ENCODE data around the gene ZNF200. TPM values are rescaled to one million over a fixed set of nuclear protein-coding genes. Genes with fewer than 3 reads are reported as not detected.
"Not testable (repeated sequence)": the region's sequence is repeated elsewhere in the genome, so short reads cannot be mapped to it uniquely, and the experiment has no call there.

The ZNF200 gene
- total and polyA plus RNA-seq, 10 donors: 4.2 to 24.4 (median 15.1) TPM

DNA sequence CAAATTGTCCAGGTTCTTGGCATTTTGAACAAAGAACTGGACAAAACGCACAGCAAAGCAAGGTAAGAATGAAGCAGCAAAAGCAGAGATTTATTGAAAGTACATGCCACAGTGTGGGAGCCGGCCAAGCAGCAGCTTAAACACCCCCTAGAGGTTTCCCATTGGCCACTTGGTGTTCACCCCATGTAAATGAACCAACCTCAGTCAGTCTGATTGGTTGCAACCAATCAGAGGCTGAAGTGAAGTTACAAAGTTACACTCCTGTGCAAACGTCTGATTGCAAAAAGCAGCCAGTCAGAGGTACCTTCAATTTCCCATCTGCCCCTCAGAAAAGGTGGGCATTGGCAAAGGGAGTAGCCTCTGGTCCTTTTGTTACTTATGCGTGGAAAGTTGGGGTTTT, 39.5 kb upstream of the ZNF200 start:
- H3K36me3 ChIP-seq: peaks cover 0 to 4% (median 0%) of the 10 kb centered on the region in 6 donors
- H3K27me3 ChIP-seq (replicated peaks in 1 of 7): no peaks in the 10 kb centered on the region
- WGBS, 5 donors: 65 to 71% (median 68%) methylated on average over 4 of the region's 4 CpGs
- no peak for DNase-seq
- no peak for TF ChIP-seq POLR2A (IDR thresholded peaks at IDR 0.05)
- TF ChIP-seq, protein P1, sequence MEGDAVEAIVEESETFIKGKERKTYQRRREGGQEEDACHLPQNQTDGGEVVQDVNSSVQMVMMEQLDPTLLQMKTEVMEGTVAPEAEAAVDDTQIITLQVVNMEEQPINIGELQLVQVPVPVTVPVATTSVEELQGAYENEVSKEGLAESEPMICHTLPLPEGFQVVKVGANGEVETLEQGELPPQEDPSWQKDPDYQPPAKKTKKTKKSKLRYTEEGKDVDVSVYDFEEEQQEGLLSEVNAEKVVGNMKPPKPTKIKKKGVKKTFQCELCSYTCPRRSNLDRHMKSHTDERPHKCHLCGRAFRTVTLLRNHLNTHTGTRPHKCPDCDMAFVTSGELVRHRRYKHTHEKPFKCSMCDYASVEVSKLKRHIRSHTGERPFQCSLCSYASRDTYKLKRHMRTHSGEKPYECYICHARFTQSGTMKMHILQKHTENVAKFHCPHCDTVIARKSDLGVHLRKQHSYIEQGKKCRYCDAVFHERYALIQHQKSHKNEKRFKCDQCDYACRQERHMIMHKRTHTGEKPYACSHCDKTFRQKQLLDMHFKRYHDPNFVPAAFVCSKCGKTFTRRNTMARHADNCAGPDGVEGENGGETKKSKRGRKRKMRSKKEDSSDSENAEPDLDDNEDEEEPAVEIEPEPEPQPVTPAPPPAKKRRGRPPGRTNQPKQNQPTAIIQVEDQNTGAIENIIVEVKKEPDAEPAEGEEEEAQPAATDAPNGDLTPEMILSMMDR (IDR thresholded peaks at IDR 0.05 in 8 of 11, conservative IDR thresholded peaks at IDR 0.05 in 3 of 11): no peak
- TF ChIP-seq POLR2AphosphoS5 (IDR thresholded peaks at IDR 0.05): no peak
- no peak overlapping the region for H3K4me3 ChIP-seq
- intact Hi-C loops (cut with DNase I; ENCODE audit: low total_unique reads): loop anchor here (10.0 kb wide), 1 partner anchor 190 kb away; no protein-coding TSS in a partner anchor
- no peak overlapping the region for H3K27ac ChIP-seq
- H3K4me1 ChIP-seq: peaks cover 0 to under 1% (median 0%) of the 10 kb centered on the region in 6 donors
- peaks cover 0 to 5% (median 0%) of the 10 kb centered on the region in 8 donors for H3K9me3 ChIP-seq

DNA sequence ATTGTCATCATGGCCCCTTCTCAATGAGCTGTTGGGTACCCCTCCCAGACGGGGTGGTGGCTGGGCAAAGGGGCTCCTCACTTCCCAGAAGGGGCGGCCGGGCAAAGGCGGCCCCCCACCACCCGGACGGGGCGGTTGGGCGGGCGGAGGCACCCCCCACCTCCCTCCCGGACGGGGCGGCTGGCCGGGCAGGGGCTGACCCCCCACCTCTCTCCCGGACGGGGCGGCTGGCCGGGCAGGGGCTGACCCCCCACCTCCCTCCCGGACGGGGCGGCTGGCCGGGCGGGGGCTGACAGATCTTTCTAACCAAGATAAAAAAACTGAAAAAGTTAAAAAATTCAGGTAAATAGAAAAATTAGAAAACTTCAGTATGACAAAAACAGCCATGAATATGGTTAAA, 36.3 kb upstream of the ZNF200 start:
- Histone ChIP-seq H3K4me1 (peaks cover 5 to 30% (median 22%) of the 10 kb centered on the region in 6 donors), H3K36me3 (peaks cover 0 to 37% (median 3%) of the 10 kb centered on the region in 6 donors)
- not testable (repeated sequence) for H3K9me3 ChIP-seq; H3K4me3 ChIP-seq; H3K27me3 ChIP-seq (replicated peaks in 1 of 7); H3K27ac ChIP-seq; DNase-seq
- intact Hi-C loops (cut with DNase I; ENCODE audit: low total_unique reads): loop anchor here (10.0 kb wide), 1 partner anchor 194 kb away; no protein-coding TSS in a partner anchor
- WGBS, 5 donors: 93 to 97% (median 96%) methylated on average over 18 to 22 of the region's 22 CpGs

GRCh38 chr16:3270718-3271117, 35.8 kb upstream of the ZNF200 start:
- not testable (repeated sequence) for DNase-seq; H3K27ac ChIP-seq; H3K4me3 ChIP-seq; H3K9me3 ChIP-seq; H3K27me3 ChIP-seq (replicated peaks in 1 of 7)
- Histone ChIP-seq H3K36me3 (peaks cover 0 to 42% (median 3%) of the 10 kb centered on the region in 6 donors), H3K4me1 (peaks cover 7 to 36% (median 27%) of the 10 kb centered on the region in 6 donors)
- WGBS, 5 donors: 66 to 92% (median 77%) methylated on average over 4 to 5 of the region's 5 CpGs
- intact Hi-C loops (cut with DNase I; ENCODE audit: low total_unique reads): loop anchor here (10.0 kb wide), 1 partner anchor 194 kb away; no protein-coding TSS in a partner anchor

DNA sequence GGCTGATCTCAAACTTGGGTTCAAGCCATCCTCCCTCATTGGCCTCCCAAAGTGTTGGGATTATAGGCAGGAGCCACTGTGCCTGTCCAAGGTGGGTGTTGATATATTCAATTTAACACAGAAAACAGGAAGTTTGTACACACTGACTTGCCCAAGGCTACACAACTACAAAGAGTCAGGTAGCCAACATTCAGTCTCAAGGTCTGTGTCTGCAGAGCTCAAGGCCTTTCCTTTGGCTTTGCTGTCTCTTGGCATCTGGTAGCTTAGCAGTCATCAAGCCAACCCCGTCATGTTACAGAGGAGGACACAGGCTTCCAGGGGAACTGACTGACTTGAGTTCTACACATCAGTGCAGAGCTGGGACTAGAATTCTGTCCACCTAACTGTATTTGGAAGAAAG, 33.3 kb upstream of the ZNF200 start:
- Histone ChIP-seq H3K4me3 (no peak overlapping the region), H3K27me3 (replicated peaks in 1 of 7) (no peaks in the 10 kb centered on the region), H3K27ac (peak overlapping the region in 6 of 8 donors; percentile 32 to 67 (median 54)), H3K36me3 (peaks cover 0 to 51% (median 3%) of the 10 kb centered on the region in 6 donors), H3K9me3 (peaks cover 0 to 18% (median 0%) of the 10 kb centered on the region in 8 donors), H3K4me1 (peaks cover 17 to 51% (median 38%) of the 10 kb centered on the region in 6 donors)
- TF ChIP-seq POLR2A (IDR thresholded peaks at IDR 0.05) (peak in 1 of 3 donors; percentile 5), POLR2AphosphoS5 (IDR thresholded peaks at IDR 0.05) (peak in 1 of 3 donors; percentile 63)
- TF ChIP-seq, protein P1 (IDR thresholded peaks at IDR 0.05 in 8 of 11, conservative IDR thresholded peaks at IDR 0.05 in 3 of 11): no peak
- intact Hi-C loops (cut with DNase I; ENCODE audit: low total_unique reads): no loop called here
- 76 to 100% (median 83%) methylated on average over 1 of the region's 1 CpG for WGBS, 5 donors
- no peak for DNase-seq

DNA sequence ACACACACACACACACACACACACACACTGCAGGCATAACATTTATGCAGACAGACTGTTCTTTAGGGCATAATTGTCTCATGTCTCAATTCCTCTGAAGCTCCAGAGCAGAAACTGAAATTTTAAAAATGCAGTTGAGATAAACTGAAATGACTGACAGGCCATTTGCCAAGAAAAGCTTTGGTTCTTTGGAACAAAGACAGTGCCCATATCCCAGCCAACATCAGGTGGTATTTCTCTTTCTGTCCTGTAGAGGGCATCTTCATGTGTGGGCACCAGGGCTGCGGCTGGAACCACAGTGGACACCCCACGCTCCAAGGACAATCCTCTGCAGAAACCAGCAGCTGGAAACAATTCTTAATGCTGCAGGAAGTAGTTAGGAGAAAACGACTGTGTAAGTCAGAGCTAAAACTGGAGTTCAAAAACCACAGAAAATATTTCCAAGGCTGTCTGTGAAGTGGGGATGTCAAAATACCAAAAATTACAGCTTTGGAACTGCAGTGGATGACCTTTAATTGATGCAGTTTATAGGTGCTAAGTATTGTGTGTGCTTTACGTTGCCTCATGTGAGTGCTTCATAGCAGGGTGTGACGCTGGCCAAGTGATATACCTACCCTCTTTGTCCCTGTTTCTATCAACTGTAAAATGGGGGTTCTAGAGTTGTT, 32.0 kb upstream of the ZNF200 start:
- intact Hi-C loops (cut with DNase I; ENCODE audit: low total_unique reads): no loop called here

More for the DNA sequence above, 32.0 kb upstream of the ZNF200 start:
- WGBS, 5 donors: 60 to 70% (median 66%) methylated on average over 5 of the region's 5 CpGs
- Histone ChIP-seq H3K27ac (peak overlapping the region in 5 of 8 donors; percentile 15 to 67 (median 50)), H3K9me3 (peaks cover 0 to 18% (median 0%) of the 10 kb centered on the region in 8 donors), H3K36me3 (peaks cover 0 to 51% (median 3%) of the 10 kb centered on the region in 6 donors), H3K27me3 (replicated peaks in 1 of 7) (no peaks in the 10 kb centered on the region), H3K4me3 (no peak overlapping the region), H3K4me1 (peaks cover 21 to 63% (median 47%) of the 10 kb centered on the region in 6 donors)
- DNase-seq: no peak
- TF ChIP-seq, protein P1 (IDR thresholded peaks at IDR 0.05 in 8 of 11, conservative IDR thresholded peaks at IDR 0.05 in 3 of 11): peak in 10 of 11 experiments; percentile 6 to 72 (median 50)
- TF ChIP-seq POLR2A (IDR thresholded peaks at IDR 0.05): no peak
